GM12872 (cell line): Measurements from ENCODE around the gene IKZF4.

Experiments
- TF ChIP-seq, protein P1 (sequence below): IDR thresholded peaks from 3 replicates; pipeline ENCODE4 v1.5.1; 2011; ENCODE audit warnings: low read depth, mild to moderate bottlenecking, low read length, moderate library complexity; ENCODE audit not compliant: insufficient read depth

IKZF4 gene

DNA sequence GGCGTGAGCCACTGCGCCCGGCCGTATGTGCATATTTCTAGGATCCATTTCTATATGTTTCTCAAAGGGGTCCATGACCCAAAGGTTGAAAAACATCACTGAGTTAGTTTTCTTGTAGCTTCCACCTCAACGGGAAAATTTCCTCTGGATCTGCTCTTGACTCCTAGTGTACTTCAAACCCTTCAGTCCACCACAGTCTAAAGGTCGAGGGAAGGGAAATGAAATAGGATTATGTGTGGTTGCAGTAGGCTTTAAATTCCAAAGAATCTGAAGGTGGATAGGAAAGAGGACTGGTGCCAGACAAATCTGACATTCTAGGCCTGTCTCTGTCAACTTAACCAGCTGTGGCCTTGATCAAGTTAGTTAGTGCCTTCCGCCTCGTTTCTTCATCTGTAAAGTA is 25.5 kb upstream of the IKZF4 start:
- TF ChIP-seq, protein P1, sequence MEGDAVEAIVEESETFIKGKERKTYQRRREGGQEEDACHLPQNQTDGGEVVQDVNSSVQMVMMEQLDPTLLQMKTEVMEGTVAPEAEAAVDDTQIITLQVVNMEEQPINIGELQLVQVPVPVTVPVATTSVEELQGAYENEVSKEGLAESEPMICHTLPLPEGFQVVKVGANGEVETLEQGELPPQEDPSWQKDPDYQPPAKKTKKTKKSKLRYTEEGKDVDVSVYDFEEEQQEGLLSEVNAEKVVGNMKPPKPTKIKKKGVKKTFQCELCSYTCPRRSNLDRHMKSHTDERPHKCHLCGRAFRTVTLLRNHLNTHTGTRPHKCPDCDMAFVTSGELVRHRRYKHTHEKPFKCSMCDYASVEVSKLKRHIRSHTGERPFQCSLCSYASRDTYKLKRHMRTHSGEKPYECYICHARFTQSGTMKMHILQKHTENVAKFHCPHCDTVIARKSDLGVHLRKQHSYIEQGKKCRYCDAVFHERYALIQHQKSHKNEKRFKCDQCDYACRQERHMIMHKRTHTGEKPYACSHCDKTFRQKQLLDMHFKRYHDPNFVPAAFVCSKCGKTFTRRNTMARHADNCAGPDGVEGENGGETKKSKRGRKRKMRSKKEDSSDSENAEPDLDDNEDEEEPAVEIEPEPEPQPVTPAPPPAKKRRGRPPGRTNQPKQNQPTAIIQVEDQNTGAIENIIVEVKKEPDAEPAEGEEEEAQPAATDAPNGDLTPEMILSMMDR = no peak

DNA sequence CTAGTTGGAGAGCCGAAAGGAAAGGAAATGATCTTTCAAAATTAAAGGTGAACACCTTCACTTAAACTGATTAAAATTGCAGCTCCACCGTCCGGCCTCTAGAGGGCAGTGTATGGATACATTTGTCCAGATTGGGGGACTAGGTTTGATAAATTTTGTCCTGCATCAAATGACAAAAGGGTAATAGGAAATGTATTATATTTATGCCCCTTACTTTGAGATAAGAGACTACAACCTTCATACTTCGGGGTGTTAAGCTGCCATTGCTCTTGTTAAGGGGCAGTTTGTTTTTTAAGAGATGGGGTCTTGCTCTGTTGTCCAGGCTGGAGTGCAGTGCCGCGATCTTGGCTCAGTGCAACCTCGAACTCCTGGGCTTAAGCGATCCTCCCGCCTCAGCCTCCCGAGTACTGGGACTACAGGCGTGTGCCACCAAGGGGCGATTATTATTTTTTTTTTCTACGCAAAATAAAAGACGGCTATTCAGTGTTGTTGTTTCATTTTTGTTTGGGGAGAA is 24.6 kb upstream of the IKZF4 start:
- TF ChIP-seq, protein P1 = peak; percentile 76

DNA sequence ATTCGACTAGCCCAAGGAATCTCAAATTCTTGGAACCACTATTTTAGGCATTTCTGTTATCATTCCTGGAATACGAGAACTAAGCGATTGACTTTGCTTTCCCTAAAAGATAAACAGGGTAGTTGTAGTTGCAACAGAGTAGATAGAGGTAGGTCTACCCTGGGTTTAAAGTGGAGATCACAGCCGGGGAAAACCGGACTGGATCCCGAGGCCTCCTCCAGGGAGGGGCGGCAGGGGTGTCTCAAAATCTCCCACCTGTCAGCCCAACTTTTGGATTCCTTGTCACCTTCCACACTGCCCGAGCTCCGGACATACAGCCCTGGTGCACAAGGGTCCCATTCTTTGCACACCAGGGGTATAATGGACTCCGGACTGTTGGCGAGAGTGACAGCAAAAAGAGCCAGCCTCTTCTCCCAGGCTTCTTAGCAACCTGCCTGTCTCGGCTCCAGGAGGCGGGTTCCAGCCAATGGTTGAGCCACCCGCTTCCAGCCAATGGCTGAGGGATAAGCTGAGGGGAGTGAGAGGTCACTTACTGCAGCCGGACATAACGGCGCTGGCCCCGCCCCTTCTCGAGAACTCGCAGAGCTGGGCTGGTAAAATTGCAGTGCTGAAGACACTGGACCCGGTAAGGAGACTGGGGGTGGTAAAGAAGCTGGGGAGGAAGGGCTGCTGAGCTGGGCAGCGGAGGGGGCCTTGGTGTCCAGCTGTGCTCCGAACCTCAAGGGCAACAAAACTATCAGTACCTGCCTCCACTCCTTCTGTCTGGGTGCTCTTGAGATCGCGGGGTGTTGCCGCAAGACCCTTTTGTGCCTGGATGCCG is 23.9 kb upstream of the IKZF4 start, which contains the start of gene SUOX:
Gene SUOX, plus strand, starts transcription at position 562 of the 820 bp plus-strand sequence. CDS start 4,946 bp downstream, outside the sequence.
- TF ChIP-seq, protein P1 = no peak

DNA sequence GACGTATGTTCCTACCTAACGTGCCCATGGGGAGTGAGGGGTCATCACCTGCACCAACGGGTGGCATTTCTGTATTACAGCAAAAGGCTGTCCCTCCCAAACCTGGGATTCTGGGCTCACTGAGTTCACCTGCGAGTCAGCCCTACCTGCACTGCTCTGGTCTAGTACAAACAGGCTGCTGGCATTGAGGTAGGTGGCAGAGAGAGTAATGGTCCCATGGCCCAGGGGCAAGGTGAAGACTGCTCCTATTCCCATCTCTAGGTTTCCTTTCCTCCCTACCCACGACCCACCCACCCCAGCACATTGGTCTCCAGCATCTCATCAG is 23.3 kb upstream of the IKZF4 start:
- TF ChIP-seq, protein P1 = no peak

DNA sequence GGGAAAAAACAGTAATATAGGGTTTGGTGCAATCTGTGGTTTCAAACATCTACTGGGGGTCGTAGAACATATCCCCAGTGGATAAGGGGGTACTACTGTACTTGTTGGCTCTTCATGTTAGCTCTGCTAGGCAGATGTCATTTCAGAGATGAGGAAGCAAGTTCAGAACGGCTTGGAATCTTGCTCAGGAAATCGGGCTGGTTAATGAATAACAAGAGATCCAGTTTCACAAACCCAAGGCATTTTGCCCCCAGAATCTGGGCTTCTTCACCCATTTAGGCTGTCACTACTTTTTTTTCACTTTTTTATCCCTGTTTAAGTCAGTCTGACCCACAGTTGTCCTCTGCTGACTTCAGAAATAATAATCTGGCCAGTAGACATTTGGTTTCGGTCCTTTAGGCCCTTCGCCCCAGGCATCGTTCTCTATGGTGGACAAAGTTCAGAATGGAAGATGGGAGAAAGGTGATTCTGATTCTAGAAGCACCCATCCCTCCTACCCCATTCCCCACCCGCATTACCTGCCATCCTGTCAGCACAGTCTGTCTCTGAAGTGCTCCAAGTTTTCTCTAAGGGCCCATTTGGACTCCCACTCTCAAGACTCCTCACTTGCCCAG is 19.2 kb upstream of the IKZF4 start:
- TF ChIP-seq, protein P1 = no peak

DNA sequence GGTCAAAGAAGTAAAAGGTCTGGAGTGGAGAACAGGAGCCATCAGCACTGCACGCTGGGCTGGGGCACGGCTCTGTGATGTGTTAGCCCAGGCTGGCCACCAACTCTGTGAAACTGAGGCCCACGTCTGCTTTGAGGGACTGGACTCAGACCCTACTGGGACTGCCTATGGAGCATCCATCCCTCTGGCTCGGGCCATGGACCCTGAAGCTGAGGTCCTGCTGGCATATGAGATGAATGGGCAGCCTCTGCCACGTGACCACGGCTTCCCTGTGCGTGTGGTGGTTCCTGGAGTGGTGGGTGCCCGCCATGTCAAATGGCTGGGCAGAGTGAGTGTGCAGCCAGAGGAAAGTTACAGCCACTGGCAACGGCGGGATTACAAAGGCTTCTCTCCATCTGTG is 16.6 kb upstream of the IKZF4 start:
- TF ChIP-seq, protein P1 = no peak

DNA sequence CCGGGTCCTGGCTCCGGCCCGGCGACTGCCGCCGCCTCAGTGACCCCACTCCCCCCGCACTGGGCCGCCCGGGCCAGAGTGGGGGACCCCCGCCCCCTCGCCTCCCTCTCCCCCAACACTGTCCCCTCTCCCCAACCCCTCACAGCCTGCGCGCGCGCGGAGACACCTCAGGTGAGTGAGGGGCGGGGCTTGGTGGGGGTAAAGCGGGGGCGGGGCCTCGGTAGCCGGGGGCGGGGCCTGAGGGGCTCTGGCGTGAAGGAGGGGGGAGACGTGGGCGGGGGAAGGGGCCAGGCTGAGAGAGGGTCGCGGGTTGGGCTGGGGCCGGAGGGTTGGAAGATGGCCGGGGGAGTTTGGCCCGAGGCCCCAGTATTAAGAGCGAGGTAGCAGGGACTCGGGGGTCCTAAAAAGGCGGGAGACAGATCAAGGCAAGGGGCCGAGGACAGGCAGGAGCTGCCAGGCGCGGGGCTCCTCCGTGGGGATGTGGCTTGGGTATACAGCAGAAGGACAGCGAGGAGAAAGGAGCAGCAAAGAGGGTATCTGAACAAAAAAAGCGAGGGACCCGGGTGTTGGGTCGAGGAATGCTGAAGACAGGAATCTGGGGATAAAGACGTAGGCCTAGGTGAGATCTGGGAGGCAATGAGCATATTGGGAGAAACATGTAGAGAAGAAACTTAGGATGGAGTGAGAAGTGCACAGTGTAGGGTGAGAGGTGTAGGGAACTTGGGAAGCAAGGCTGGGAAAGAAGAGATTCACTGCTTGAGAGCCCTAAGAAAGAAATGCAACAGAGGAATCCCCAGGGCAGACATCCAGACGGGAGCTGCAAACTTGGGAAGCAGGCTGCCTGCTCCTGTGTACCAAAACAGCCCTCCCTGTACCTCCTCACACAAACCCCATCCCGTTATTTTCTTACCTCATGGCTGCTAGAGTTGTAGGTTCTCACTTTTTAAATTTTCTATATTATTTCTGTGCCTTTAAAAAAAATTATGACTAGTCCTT is 13.0 kb upstream of the IKZF4 start:
- TF ChIP-seq, protein P1 = no peak
